Activated naive CD4-positive, alpha-beta T cell treated with anti-CD3 and anti-CD28 coated beads, Interleukin-2, amount 10 ng/mL, durations not matched to agents 7 days and 5 days (primary cell): ENCODE data around the gene FBXW2.

Source experiments
- CTCF ChIA-PET: fragments of 350-600 bp; sonication (Branson Sonifier 250); formaldehyde crosslinking; loops from one replicate; lab custom pipeline; 2021; ENCODE audit warnings: antibody characterized with exemption; lab: Charles Lee
- DNase-seq: peaks from one replicate; pipeline ENCODE4 v3.0.0-alpha.2; 2020
- H3K27ac Mint-ChIP-seq: one replicate; pipeline ENCODE4 v1.8.0; 2021; ENCODE audit warnings: mild to moderate bottlenecking, moderate library complexity, mixed read lengths
- H3K27me3 Mint-ChIP-seq: one replicate; pipeline ENCODE4 v1.8.0; 2021; ENCODE audit warnings: mild to moderate bottlenecking, mixed read lengths
- H3K36me3 Mint-ChIP-seq: one replicate; pipeline ENCODE4 v1.8.0; 2021; ENCODE audit warnings: mixed read lengths
- H3K4me1 Mint-ChIP-seq: one replicate; pipeline ENCODE4 v1.8.0; 2021; ENCODE audit warnings: mixed read lengths
- H3K4me3 Mint-ChIP-seq: one replicate; pipeline ENCODE4 v1.8.0; 2021; ENCODE audit warnings: mild to moderate bottlenecking, moderate library complexity, mixed read lengths
- H3K9me3 Mint-ChIP-seq: one replicate; pipeline ENCODE4 v1.8.0; 2021; ENCODE audit warnings: mixed read lengths

The FBXW2 gene

GRCh38 chr9:120792898-120793765 is at the start of gene FBXW2:
TSS of gene FBXW2 (minus strand) at chr9:120793416. CDS start at chr9:120788258, 5,158 bp downstream.
- H3K27ac Mint-ChIP-seq, result peak within 1 kb of the TSS; percentile 88
- CTCF ChIA-PET, result interaction anchor here (1.0 to 1.5 kb wide), 3 partner anchors 13 to 173 kb away, joined by 3 to 4 read pairs (median 4); no protein-coding TSS in a partner anchor
- no peaks in the 10 kb centered on the region for H3K27me3 Mint-ChIP-seq
- peak within 1 kb of the TSS; percentile 81 for H3K4me3 Mint-ChIP-seq
- peaks cover 51% of the 10 kb centered on the region for H3K4me1 Mint-ChIP-seq
- H3K9me3 Mint-ChIP-seq, result no peaks in the 10 kb centered on the region
- peak; percentile 93 for DNase-seq
- peaks cover 31% of the 10 kb centered on the region for H3K36me3 Mint-ChIP-seq

- CTCF ChIA-PET, result no interaction called here
- H3K4me1 Mint-ChIP-seq, result peaks cover 75% of the 10 kb centered on the region
- H3K27ac Mint-ChIP-seq, result peak overlapping the region; percentile 98
- H3K27me3 Mint-ChIP-seq, result no peaks in the 10 kb centered on the region
- H3K9me3 Mint-ChIP-seq, result no peaks in the 10 kb centered on the region
- DNase-seq, result no peak
- peak overlapping the region; percentile 96 for H3K4me3 Mint-ChIP-seq
- peaks cover 58% of the 10 kb centered on the region for H3K36me3 Mint-ChIP-seq
These were observed 48.9 kb upstream of the FBXW2 start for GRCh38 chr9:120841930-120842684.

GRCh38 chr9:120839146-120839545 is 45.9 kb upstream of the FBXW2 start:
- DNase-seq, result no peak
- Mint-ChIP-seq H3K4me3 (no peak overlapping the region), H3K9me3 (no peaks in the 10 kb centered on the region), H3K27me3 (no peaks in the 10 kb centered on the region), H3K4me1 (peaks cover 47% of the 10 kb centered on the region), H3K36me3 (peaks cover 43% of the 10 kb centered on the region), H3K27ac (no peak overlapping the region)
- CTCF ChIA-PET, result no interaction called here

- Mint-ChIP-seq H3K36me3 (peaks cover 46% of the 10 kb centered on the region), H3K27me3 (no peaks in the 10 kb centered on the region), H3K4me3 (no peak overlapping the region), H3K27ac (no peak overlapping the region), H3K4me1 (peaks cover 40% of the 10 kb centered on the region), H3K9me3 (no peaks in the 10 kb centered on the region)
- CTCF ChIA-PET, result no interaction called here
- no peak for DNase-seq
These were observed 44.7 kb upstream of the FBXW2 start for GRCh38 chr9:120837921-120838320.

GRCh38 chr9:120833325-120833724 is 40.1 kb upstream of the FBXW2 start:
- no peaks in the 10 kb centered on the region for H3K9me3 Mint-ChIP-seq
- H3K4me3 Mint-ChIP-seq, result no peak overlapping the region
- CTCF ChIA-PET, result no interaction called here
- peaks cover 7% of the 10 kb centered on the region for H3K4me1 Mint-ChIP-seq
- H3K27me3 Mint-ChIP-seq, result no peaks in the 10 kb centered on the region
- H3K27ac Mint-ChIP-seq, result no peak overlapping the region
- DNase-seq, result no peak
- H3K36me3 Mint-ChIP-seq, result peaks cover 43% of the 10 kb centered on the region

- Mint-ChIP-seq H3K4me1 (peaks cover 5% of the 10 kb centered on the region), H3K4me3 (no peak overlapping the region)
- CTCF ChIA-PET, result no interaction called here
These were observed 39.6 kb upstream of the FBXW2 start for GRCh38 chr9:120832807-120833206.

GRCh38 chr9:120830865-120831264 is 37.6 kb upstream of the FBXW2 start:
- H3K36me3 Mint-ChIP-seq, result peaks cover 47% of the 10 kb centered on the region
- no peak for DNase-seq
- no peak overlapping the region for H3K27ac Mint-ChIP-seq
- peaks cover 2% of the 10 kb centered on the region for H3K4me1 Mint-ChIP-seq
- CTCF ChIA-PET, result no interaction called here
- no peaks in the 10 kb centered on the region for H3K27me3 Mint-ChIP-seq
- H3K9me3 Mint-ChIP-seq, result no peaks in the 10 kb centered on the region
- H3K4me3 Mint-ChIP-seq, result no peak overlapping the region

More at GRCh38 chr9:120832807-120833206, 39.6 kb upstream of the FBXW2 start:
- H3K27me3 Mint-ChIP-seq, result no peaks in the 10 kb centered on the region
- H3K36me3 Mint-ChIP-seq, result peaks cover 42% of the 10 kb centered on the region
- no peak for DNase-seq
- no peak overlapping the region for H3K27ac Mint-ChIP-seq
- no peaks in the 10 kb centered on the region for H3K9me3 Mint-ChIP-seq

GRCh38 chr9:120830151-120830550 is 36.9 kb upstream of the FBXW2 start:
- H3K27ac Mint-ChIP-seq, result no peak overlapping the region
- no peaks in the 10 kb centered on the region for H3K27me3 Mint-ChIP-seq
- CTCF ChIA-PET, result no interaction called here
- peaks cover 2% of the 10 kb centered on the region for H3K4me1 Mint-ChIP-seq
- H3K9me3 Mint-ChIP-seq, result no peaks in the 10 kb centered on the region
- H3K4me3 Mint-ChIP-seq, result no peak overlapping the region
- no peak for DNase-seq
- H3K36me3 Mint-ChIP-seq, result peaks cover 47% of the 10 kb centered on the region

GRCh38 chr9:120829650-120830049 is 36.4 kb upstream of the FBXW2 start:
- no peaks in the 10 kb centered on the region for H3K9me3 Mint-ChIP-seq
- no peak for DNase-seq
- H3K36me3 Mint-ChIP-seq, result peaks cover 49% of the 10 kb centered on the region
- H3K27me3 Mint-ChIP-seq, result no peaks in the 10 kb centered on the region
- CTCF ChIA-PET, result no interaction called here
- no peak overlapping the region for H3K27ac Mint-ChIP-seq
- peaks cover 1% of the 10 kb centered on the region for H3K4me1 Mint-ChIP-seq
- H3K4me3 Mint-ChIP-seq, result no peak overlapping the region

GRCh38 chr9:120820095-120820494 is 26.9 kb upstream of the FBXW2 start:
- Mint-ChIP-seq H3K27me3 (no peaks in the 10 kb centered on the region), H3K4me3 (no peak overlapping the region), H3K9me3 (no peaks in the 10 kb centered on the region), H3K4me1 (no peaks in the 10 kb centered on the region), H3K36me3 (peaks cover 64% of the 10 kb centered on the region), H3K27ac (no peak overlapping the region)
- CTCF ChIA-PET, result no interaction called here
- DNase-seq, result no peak

- no peaks in the 10 kb centered on the region for H3K27me3 Mint-ChIP-seq
- H3K4me3 Mint-ChIP-seq, result no peak overlapping the region
- CTCF ChIA-PET, result no interaction called here
- no peaks in the 10 kb centered on the region for H3K4me1 Mint-ChIP-seq
- no peaks in the 10 kb centered on the region for H3K9me3 Mint-ChIP-seq
- H3K27ac Mint-ChIP-seq, result no peak overlapping the region
- peaks cover 57% of the 10 kb centered on the region for H3K36me3 Mint-ChIP-seq
- DNase-seq, result no peak
These were observed 25.4 kb upstream of the FBXW2 start for GRCh38 chr9:120818595-120818994.

GRCh38 chr9:120815075-120815474 is 21.9 kb upstream of the FBXW2 start:
- Mint-ChIP-seq H3K9me3 (peaks cover 5% of the 10 kb centered on the region), H3K4me1 (no peaks in the 10 kb centered on the region), H3K27ac (no peak overlapping the region), H3K36me3 (peaks cover 39% of the 10 kb centered on the region), H3K27me3 (no peaks in the 10 kb centered on the region), H3K4me3 (no peak overlapping the region)
- CTCF ChIA-PET, result interaction anchor here (1.3 kb wide), 1 partner anchor 59 kb away, joined by 4 read pairs; no protein-coding TSS in a partner anchor
- DNase-seq, result no peak

GRCh38 chr9:120808931-120809330 is 15.7 kb upstream of the FBXW2 start:
- H3K4me1 Mint-ChIP-seq, result no peaks in the 10 kb centered on the region
- CTCF ChIA-PET, result no interaction called here
- H3K4me3 Mint-ChIP-seq, result no peak overlapping the region
- no peak for DNase-seq
- H3K27ac Mint-ChIP-seq, result no peak overlapping the region
- H3K27me3 Mint-ChIP-seq, result no peaks in the 10 kb centered on the region
- H3K36me3 Mint-ChIP-seq, result peaks cover 26% of the 10 kb centered on the region
- peaks cover 49% of the 10 kb centered on the region for H3K9me3 Mint-ChIP-seq

- peaks cover 49% of the 10 kb centered on the region for H3K9me3 Mint-ChIP-seq
- H3K27ac Mint-ChIP-seq, result no peak overlapping the region
- H3K4me3 Mint-ChIP-seq, result no peak overlapping the region
- no peak for DNase-seq
- H3K27me3 Mint-ChIP-seq, result no peaks in the 10 kb centered on the region
- CTCF ChIA-PET, result no interaction called here
- H3K36me3 Mint-ChIP-seq, result peaks cover 26% of the 10 kb centered on the region
- H3K4me1 Mint-ChIP-seq, result no peaks in the 10 kb centered on the region
These were observed 14.6 kb upstream of the FBXW2 start for GRCh38 chr9:120807607-120808379.
